Endothelial cell of umbilical vein (primary cell): ENCODE data around the gene RIC1.

Source experiments
- EZH2 ChIP-seq: IDR thresholded peaks from 2 replicates; pipeline ENCODE4 v1.6.1; 2012; ENCODE audit warnings: borderline replicate concordance, low read depth, mild to moderate bottlenecking, moderate library complexity, low read length, inconsistent platforms; ENCODE audit not compliant: severe bottlenecking
- FOS ChIP-seq: IDR thresholded peaks from 2 replicates; pipeline ENCODE4 v1.6.1; 2011; ENCODE audit warnings: mild to moderate bottlenecking, low read length, moderate library complexity, borderline replicate concordance; ENCODE audit not compliant: insufficient read depth
- GATA2 ChIP-seq: IDR thresholded peaks from 2 replicates; pipeline ENCODE4 v1.7.0; 2011; ENCODE audit warnings: low read depth, mild to moderate bottlenecking, moderate library complexity, mixed read lengths, low read length; ENCODE audit not compliant: insufficient read length, insufficient read depth
- JUN ChIP-seq: IDR thresholded peaks from 2 replicates; pipeline ENCODE4 v1.6.1; 2011; ENCODE audit warnings: borderline replicate concordance, low read depth; ENCODE audit not compliant: insufficient read length, insufficient read depth
- MYC ChIP-seq: IDR thresholded peaks from one replicate; pipeline ENCODE4 v1.6.1; 2011; ENCODE audit warnings: mild to moderate bottlenecking, low read depth, low read length
- POLR2A ChIP-seq: IDR thresholded peaks from 2 replicates; pipeline ENCODE4 v1.6.1; 2012; ENCODE audit warnings: low read depth, mild to moderate bottlenecking, control low read depth, low read length
- POLR2AphosphoS5 ChIP-seq: IDR thresholded peaks from 2 replicates; pipeline ENCODE4 v1.6.1; 2012; ENCODE audit warnings: low read depth, mild to moderate bottlenecking, control low read depth, low read length, moderate library complexity; ENCODE audit not compliant: insufficient read depth
- TF ChIP-seq, protein P1 (sequence below), 2 donors: IDR thresholded peaks; 1 replicate in 1 of 2; 2 replicates in 1 of 2; pipeline ENCODE4 v1.5.1; 2011; ENCODE audit warnings: low read length in 2 of 2, mild to moderate bottlenecking in 2 of 2, moderate library complexity in 2 of 2, control low read depth in 1 of 2, inconsistent platforms in 1 of 2, low read depth in 1 of 2; ENCODE audit not compliant: insufficient read depth in 1 of 2; ENCODE audit errors: extremely low read depth in 1 of 2
- TF ChIP-seq, protein P2 (sequence below): IDR thresholded peaks from 2 replicates; pipeline ENCODE4 v1.6.1; 2011; ENCODE audit not compliant: insufficient read depth, insufficient read length

DNA sequence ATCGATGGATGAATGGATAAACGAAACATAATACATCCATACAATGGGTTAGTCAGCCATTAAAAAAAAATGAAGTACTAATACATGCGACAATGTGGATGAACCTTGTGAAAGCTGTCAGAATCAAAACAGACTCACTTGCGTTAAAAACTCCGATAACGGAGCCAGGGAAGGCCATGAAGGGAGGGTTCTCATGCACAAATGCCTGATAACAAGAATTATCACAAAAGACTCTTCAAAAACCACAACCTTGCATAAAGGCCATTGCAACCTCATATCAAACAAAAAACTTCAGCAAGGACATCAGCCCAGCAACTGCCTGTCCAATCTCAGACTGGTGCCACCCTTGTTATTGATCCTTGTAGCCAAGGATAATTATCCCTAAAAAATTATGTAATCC is 190.3 kb downstream of the RIC1 start:
- TF ChIP-seq, protein P1, sequence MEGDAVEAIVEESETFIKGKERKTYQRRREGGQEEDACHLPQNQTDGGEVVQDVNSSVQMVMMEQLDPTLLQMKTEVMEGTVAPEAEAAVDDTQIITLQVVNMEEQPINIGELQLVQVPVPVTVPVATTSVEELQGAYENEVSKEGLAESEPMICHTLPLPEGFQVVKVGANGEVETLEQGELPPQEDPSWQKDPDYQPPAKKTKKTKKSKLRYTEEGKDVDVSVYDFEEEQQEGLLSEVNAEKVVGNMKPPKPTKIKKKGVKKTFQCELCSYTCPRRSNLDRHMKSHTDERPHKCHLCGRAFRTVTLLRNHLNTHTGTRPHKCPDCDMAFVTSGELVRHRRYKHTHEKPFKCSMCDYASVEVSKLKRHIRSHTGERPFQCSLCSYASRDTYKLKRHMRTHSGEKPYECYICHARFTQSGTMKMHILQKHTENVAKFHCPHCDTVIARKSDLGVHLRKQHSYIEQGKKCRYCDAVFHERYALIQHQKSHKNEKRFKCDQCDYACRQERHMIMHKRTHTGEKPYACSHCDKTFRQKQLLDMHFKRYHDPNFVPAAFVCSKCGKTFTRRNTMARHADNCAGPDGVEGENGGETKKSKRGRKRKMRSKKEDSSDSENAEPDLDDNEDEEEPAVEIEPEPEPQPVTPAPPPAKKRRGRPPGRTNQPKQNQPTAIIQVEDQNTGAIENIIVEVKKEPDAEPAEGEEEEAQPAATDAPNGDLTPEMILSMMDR (IDR thresholded peaks at IDR 0.05; ENCODE audit: extremely low read depth in 1 of 2, insufficient read depth in 1 of 2, low read depth in 1 of 2, low read length in 2 of 2), result no peak
- TF ChIP-seq POLR2A, result no peak
- no peak for TF ChIP-seq EZH2
- TF ChIP-seq, protein P2, sequence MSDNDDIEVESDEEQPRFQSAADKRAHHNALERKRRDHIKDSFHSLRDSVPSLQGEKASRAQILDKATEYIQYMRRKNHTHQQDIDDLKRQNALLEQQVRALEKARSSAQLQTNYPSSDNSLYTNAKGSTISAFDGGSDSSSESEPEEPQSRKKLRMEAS, result no peak
- TF ChIP-seq POLR2AphosphoS5, result no peak
- no peak for TF ChIP-seq MYC
- no peak for TF ChIP-seq FOS
- TF ChIP-seq JUN, result no peak
- TF ChIP-seq GATA2, result no peak
